ENCODE measurements around the gene ZNF32. TPM values are rescaled to one million over a fixed set of nuclear protein-coding genes. Genes with fewer than 3 reads are reported as not detected.

ZNF32 gene
- total and polyA plus RNA-seq, 2 donors (not counting 3 experiments of a cell fraction or from before 2014, with no cell fraction given), result 12.5 to 14.4 TPM

- Histone ChIP-seq H3K36me3 (ENCODE audit: control insufficient read depth in 2 of 2, extremely low read depth in 1 of 2, insufficient read depth in 2 of 2, low read length in 2 of 2) (no peaks in the 10 kb centered on the region), H3K9me3 (replicated peaks; ENCODE audit: control insufficient read depth, insufficient read depth, low read length) (no peaks in the 10 kb centered on the region), H3K9me1 (replicated peaks; ENCODE audit: control insufficient read depth, extremely low read depth, insufficient read depth, low read length) (no peaks in the 10 kb centered on the region), H3K4me1 (ENCODE audit: control insufficient read depth, extremely low read depth, insufficient read depth, low read length) (no peaks in the 10 kb centered on the region), H3K4me3 (replicated peaks in 1 of 3; ENCODE audit: insufficient read depth in 1 of 3, low read depth in 1 of 3, low read length in 3 of 3) (no peak overlapping the region), H3K4me2 (ENCODE audit: insufficient read depth, low read length) (no peak overlapping the region), H3K9ac (replicated peaks; ENCODE audit: extremely low read depth, insufficient read depth, low read length) (no peak overlapping the region), H3K27me3 (ENCODE audit: control insufficient read depth in 2 of 2, insufficient read depth in 2 of 2, low read length in 2 of 2) (no peaks in the 10 kb centered on the region), H3K79me2 (ENCODE audit: control insufficient read depth, insufficient read depth, low read length) (no peaks in the 10 kb centered on the region), H3K27ac (ENCODE audit: insufficient read depth, low read depth, low read length) (no peak overlapping the region), H4K20me1 (replicated peaks; ENCODE audit: control insufficient read depth, extremely low read depth, insufficient read depth, low read length) (no peaks in the 10 kb centered on the region), H2AFZ (ENCODE audit: low read depth, low read length) (no peak overlapping the region)
- BruUV-seq (replicated peaks), result no TSS peak
- DNase-seq (ENCODE audit: low read depth, low spot score) (no peak), FAIRE-seq (no peak)
- dilution Hi-C loops (cut with MboI; ENCODE audit: extremely low pct_ligation_motif_present, low sequenced_read_pairs), result no loop called here
- intact Hi-C loops (cut with micrococcal nuclease), result no loop called here
- ChIA-PET POLR2A (no interaction called here), CTCF (no interaction called here)
- no peak for TF ChIP-seq GATA2 (IDR thresholded peaks at IDR 0.05; ENCODE audit: insufficient read depth, insufficient read length, low read depth, low read length)
- TF ChIP-seq JUN (IDR thresholded peaks at IDR 0.05; ENCODE audit: borderline replicate concordance, insufficient read depth, insufficient read length, low read depth), result no peak
- no peak for TF ChIP-seq POLR2A (IDR thresholded peaks at IDR 0.05; ENCODE audit: low read depth, low read length)
- no peak for TF ChIP-seq MYC (IDR thresholded peaks at IDR 0.05; ENCODE audit: low read depth, low read length)
- no peak for TF ChIP-seq EZH2 (IDR thresholded peaks at IDR 0.05; ENCODE audit: borderline replicate concordance, low read depth, low read length, severe bottlenecking)
- no peak for TF ChIP-seq CTCF (IDR thresholded peaks at IDR 0.05; ENCODE audit: extremely low read depth in 1 of 2, insufficient read depth in 1 of 2, low read depth in 1 of 2, low read length in 2 of 2)
- TF ChIP-seq POLR2AphosphoS5 (IDR thresholded peaks at IDR 0.05; ENCODE audit: insufficient read depth, low read depth, low read length), result no peak
- no peak for TF ChIP-seq MAX (IDR thresholded peaks at IDR 0.05; ENCODE audit: insufficient read depth, insufficient read length)
- TF ChIP-seq FOS (IDR thresholded peaks at IDR 0.05; ENCODE audit: borderline replicate concordance, insufficient read depth, low read length), result no peak
Measured at GRCh38 chr10:43628956-43629355, 19.7 kb downstream of the ZNF32 start.
